PFSK-1 (cell line): ENCODE data around the gene ZNF746.

Source experiments
- POLR2AphosphoS5 ChIP-seq: IDR thresholded peaks from 2 replicates; pipeline ENCODE4 v1.6.1; 2012; ENCODE audit warnings: low read depth, mild to moderate bottlenecking, control low read depth, low read length, moderate library complexity
- SIN3A ChIP-seq: IDR thresholded peaks from 2 replicates; pipeline ENCODE4 v1.6.1; 2012; ENCODE audit warnings: mild to moderate bottlenecking, low read length, moderate library complexity, borderline replicate concordance; ENCODE audit not compliant: insufficient read depth
- TAF1 ChIP-seq: IDR thresholded peaks from 2 replicates; pipeline ENCODE4 v1.6.1; 2012; ENCODE audit warnings: low read length, control low read depth, borderline replicate concordance; ENCODE audit not compliant: insufficient read depth
- TF ChIP-seq, protein P1 (sequence below), 2 experiments: IDR thresholded peaks; 2 replicates each; pipeline versions ENCODE4 v1.6.1 to v1.8.0; 2011 to 2012; ENCODE audit warnings: low read depth in 2 of 2, low read length in 2 of 2, control low read depth in 1 of 2, inconsistent platforms in 1 of 2, mild to moderate bottlenecking in 1 of 2, moderate library complexity in 1 of 2; ENCODE audit not compliant: insufficient read depth in 1 of 2

DNA sequence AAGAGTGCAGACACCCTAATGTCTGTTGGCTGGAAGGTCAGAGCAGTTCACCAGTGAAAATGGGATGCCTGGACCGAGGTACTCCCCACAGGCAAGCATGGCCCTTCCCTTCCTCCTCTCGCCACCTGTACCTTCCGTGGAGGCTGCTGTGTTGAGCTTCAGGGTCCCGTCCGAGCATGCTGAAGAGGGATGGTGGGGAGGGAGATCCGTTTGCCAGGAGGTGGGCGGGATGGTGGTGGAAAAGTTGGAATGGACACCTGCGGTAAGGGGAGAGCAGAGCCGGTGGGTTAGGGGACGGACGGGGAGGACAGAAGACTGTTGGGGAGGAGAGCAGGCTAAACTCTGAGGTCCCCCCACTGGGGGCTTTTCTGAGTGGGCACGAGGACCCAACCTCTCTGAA is 20.8 kb downstream of the ZNF746 start:
- TF ChIP-seq TAF1 (no peak), POLR2AphosphoS5 (no peak), SIN3A (no peak)
- TF ChIP-seq, protein P1, sequence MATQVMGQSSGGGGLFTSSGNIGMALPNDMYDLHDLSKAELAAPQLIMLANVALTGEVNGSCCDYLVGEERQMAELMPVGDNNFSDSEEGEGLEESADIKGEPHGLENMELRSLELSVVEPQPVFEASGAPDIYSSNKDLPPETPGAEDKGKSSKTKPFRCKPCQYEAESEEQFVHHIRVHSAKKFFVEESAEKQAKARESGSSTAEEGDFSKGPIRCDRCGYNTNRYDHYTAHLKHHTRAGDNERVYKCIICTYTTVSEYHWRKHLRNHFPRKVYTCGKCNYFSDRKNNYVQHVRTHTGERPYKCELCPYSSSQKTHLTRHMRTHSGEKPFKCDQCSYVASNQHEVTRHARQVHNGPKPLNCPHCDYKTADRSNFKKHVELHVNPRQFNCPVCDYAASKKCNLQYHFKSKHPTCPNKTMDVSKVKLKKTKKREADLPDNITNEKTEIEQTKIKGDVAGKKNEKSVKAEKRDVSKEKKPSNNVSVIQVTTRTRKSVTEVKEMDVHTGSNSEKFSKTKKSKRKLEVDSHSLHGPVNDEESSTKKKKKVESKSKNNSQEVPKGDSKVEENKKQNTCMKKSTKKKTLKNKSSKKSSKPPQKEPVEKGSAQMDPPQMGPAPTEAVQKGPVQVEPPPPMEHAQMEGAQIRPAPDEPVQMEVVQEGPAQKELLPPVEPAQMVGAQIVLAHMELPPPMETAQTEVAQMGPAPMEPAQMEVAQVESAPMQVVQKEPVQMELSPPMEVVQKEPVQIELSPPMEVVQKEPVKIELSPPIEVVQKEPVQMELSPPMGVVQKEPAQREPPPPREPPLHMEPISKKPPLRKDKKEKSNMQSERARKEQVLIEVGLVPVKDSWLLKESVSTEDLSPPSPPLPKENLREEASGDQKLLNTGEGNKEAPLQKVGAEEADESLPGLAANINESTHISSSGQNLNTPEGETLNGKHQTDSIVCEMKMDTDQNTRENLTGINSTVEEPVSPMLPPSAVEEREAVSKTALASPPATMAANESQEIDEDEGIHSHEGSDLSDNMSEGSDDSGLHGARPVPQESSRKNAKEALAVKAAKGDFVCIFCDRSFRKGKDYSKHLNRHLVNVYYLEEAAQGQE (IDR thresholded peaks at IDR 0.05; ENCODE audit: insufficient read depth in 1 of 2, low read depth in 2 of 2, low read length in 2 of 2), result no peak
